IPS-18c (cell line): ENCODE data around the gene TBX15.
"Not testable (repeated sequence)": the region's sequence is repeated elsewhere in the genome, so short reads cannot be mapped to it uniquely, and the experiment has no call there.

ENCODE experiments used
- H3K4me3 ChIP-seq: 2 replicates; pipeline ENCODE4 v1.7.0; 2013; ENCODE audit warnings: low read depth, mild to moderate bottlenecking, low read length, moderate library complexity; ENCODE audit not compliant: insufficient read depth
- H3K9me3 ChIP-seq: one replicate; pipeline ENCODE4 v1.6.1; 2013; ENCODE audit warnings: mild to moderate bottlenecking, low read length, moderate library complexity; ENCODE audit not compliant: control insufficient read depth, insufficient read depth

The TBX15 gene

DNA sequence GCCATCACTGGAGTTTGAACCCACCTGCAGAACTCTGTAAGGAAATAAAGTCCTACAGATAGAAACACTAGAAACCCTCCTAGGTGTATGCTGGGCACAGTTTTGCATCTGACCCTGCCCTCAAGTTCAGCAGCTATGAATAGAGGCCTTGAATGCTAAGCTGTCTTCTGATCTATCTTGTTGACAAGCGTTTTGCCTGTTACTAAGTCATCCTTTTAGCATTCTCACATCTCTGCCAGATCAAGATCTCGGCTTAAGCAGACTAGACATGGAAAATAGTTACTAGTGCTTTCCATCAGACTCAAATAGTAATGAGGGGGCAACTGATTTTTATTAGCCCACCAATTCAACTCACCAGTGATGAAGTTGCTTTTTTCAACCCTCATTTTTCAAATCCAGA lies 10.5 kb downstream of the TBX15 start:
- Histone ChIP-seq H3K9me3 (no peaks in the 10 kb centered on the region), H3K4me3 (no peak overlapping the region)

DNA sequence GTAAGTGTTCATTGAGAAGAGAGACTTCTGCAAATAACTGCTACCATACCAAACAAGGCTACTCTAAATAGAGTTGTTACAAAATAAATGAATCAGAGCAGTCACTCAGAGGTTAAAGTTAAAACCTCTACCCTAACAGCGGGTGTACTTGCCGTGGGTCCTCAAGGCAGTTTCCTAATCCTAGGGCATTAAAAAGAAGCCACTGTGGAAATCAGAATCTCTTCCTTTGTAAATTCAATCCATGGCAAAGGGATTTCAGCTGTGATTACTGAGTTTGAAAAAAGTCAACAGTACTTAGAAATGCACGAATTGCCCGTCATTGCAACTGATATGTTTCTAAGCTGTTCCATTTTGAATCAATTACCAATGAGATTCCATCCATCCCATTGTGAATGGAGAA lies 13.5 kb downstream of the TBX15 start:
- H3K4me3 ChIP-seq, result no peak overlapping the region
- no peaks in the 10 kb centered on the region for H3K9me3 ChIP-seq

DNA sequence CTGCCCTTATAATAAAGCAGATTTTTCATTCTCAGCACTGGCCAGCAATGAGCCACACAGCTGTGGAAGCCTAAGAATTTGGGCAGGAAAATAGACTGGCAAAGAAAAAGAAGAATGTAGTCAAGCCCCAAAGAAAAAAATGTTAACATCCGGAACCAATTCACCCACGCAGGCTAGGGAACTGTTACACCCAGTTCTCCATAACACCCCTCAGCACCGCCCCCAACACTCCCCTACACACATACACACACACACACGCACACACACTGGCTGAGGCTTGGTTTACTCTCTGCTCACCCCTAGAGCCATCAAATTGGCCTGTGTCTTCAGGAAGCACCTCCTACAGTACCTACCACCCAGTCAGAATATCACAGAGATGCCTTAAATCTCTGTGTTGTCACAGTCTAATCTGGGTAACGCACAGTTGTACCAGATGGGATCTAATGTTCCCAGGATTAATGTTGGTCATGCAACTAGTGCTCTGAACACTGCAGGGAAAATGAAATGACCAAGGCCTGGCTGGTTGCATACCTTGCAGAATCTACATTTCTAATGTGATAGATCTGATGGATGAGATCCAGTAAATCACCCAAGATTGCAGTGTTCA lies 14.5 kb downstream of the TBX15 start:
- Histone ChIP-seq H3K4me3 (no peak overlapping the region), H3K9me3 (no peaks in the 10 kb centered on the region)

DNA sequence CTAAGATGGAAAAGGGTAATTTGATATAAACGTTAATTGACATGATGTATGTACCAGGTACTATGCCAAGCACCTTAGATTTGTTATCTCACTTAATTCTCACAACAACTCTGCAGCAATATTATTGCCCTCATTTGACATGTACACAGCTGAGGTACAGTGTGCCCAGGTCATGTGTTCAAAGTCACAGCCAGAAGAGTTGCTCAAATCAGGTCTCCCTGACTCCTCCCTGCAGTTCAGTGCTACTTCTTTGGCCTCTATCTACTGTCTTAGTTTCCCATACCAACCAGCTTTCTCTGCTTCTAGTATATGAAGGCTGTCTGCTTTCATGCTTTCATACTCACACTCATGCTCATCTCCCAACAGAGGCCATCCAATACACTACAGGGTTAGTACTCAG lies 15.1 kb downstream of the TBX15 start:
- no peaks in the 10 kb centered on the region for H3K9me3 ChIP-seq
- no peak overlapping the region for H3K4me3 ChIP-seq

DNA sequence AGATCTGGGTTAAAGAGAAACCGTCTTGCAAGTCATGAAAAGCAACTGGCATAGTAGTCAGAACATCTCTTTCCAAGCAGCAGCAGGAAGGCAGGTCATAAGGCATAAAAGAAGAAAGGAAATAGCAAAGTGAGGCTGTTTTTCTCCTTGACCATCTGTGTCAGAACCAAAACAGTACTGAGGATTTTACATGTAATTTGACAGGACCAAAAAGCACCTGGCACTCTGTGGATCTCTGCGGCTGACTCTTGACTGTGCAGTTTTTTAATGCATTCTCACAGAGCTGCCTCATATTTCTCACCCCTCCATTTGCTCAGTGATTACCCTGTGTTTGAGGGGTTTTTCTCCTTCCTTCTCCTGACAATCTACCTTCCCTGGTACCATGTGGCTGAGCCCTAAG lies 17.7 kb downstream of the TBX15 start:
- H3K4me3 ChIP-seq, result no peak overlapping the region
- H3K9me3 ChIP-seq, result no peaks in the 10 kb centered on the region

DNA sequence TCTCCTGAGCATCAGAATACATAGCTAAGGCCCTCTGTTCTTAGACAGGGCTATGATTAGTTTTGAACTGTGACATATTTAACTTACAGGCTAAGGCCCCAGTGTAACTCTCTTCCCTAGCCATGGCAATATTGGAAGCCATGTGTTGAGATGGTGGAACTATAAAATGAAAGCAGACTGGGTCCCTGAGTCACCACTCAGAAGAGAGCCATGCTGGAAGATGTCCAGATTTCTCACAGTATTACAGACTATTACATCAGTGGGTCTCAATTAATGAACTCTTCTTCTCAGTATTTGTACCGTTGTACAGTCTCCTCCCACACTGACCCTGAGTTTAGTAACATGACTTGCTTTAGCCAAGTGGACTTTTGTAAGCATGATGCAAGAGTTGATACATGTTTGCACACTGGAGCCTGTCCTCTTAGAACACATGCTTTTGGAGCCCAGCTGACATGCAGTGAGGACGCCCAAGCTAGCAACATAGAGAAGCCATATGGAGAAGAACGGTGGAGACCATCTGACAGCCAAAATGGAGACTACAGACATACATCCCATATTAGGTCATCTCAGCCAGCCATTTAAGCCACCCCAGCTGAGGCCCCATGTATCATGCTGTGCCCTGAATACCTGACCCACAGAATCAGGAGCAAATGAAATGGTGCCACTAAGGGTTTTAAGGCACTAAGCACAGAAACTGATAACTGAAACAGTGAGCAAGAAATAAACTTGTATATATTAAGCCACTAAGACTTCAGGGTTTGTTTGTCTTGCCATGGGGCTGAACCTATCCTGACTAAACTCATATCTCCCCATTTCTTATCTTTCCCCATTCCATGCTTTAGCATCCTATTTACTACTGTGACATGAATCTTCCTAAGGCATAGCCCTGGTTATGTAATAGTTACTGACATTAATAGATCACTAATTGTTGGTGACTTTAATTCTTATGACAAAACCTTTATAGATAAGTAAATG lies 24.4 kb downstream of the TBX15 start:
- Histone ChIP-seq H3K4me3 (no peak overlapping the region), H3K9me3 (no peaks in the 10 kb centered on the region)

DNA sequence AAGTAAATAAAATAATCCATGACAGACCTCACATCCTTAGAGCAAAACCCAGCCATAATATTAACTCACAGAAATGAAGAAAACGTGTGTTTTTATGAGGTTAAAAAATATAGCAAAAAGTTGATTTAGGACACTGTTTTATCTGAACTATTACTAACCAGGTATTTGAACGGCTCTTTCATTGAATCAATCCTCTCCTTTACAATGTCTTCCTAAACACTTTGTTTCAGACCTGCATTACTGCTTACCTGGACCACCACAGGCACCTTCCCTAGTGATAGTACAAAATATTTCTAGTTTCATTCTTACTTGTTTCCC lies 25.0 kb downstream of the TBX15 start:
- no peak overlapping the region for H3K4me3 ChIP-seq
- no peaks in the 10 kb centered on the region for H3K9me3 ChIP-seq

DNA sequence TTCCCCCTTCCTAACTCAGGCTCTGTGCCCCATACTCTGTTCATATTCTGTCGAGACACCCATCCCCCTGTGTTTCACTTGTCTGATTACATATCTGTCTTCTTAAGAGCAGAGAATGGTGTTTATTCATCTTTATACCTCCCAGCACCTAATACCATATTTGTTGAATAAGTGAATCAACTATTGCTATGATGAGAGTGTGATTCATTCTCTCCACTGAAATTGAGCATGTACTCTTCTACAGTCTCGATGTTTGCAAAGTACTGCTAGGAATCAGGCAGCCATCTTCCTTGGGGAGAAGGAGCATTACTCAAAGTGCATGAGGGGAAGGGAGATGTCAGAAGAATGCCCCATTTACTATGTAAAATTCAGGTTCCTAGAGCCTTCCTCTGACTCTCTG lies 27.0 kb downstream of the TBX15 start:
- H3K4me3 ChIP-seq, result no peak overlapping the region
- H3K9me3 ChIP-seq, result no peaks in the 10 kb centered on the region

DNA sequence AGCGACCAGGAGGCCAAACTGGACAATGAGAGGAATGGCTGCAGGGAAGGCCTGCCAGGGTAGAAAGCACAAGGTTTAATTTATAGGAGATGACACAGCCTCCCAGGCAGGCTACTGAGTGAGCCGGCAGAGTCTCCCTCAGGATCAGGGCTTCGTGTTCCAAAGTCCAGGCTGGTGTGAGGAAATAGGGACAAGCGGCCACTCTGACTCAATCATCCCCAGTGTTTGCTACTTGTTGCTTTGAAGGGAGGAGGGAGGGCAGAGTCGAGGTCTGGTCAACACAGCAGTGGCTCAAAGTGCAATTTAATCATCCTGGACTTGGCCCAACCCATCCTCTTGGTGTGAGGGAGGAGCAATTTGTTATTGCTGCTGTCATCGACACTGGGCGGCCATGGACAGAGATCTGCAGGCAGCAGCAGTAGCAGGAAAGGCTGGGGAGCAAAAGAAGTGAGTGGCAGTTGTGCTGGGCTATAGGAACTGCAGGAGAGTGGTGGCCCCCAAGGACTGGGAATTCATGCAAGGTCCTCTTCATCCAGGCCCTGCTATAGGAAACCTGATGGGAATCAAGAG lies 27.5 kb downstream of the TBX15 start:
- Histone ChIP-seq H3K4me3 (no peak overlapping the region), H3K9me3 (no peaks in the 10 kb centered on the region)

DNA sequence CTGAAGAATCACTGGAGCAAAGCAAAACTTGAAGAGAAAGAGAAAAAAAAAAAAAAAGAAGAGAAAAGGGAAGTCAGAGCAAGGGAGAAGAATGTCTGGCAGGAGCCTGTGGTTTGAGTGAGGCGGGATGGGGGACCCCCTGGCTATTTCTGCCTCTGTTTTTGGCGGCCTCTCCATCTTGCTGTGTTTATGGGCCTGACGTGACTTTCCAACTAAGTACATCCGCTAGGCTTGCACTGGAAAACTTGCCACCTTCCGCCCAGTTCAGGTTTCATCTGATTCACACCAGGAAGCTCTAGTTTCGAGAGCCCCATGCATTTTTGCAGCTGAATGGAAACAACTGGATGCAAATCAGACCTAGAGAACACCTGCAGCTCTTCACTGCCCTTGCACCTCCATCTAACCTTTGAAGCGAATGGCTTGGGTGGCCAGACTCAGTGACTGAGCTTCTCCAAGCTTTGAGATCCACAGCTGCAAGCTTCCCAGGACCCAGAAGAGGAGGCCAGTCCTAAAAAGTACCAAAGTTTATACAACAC lies 28.0 kb downstream of the TBX15 start:
- no peaks in the 10 kb centered on the region for H3K9me3 ChIP-seq
- no peak overlapping the region for H3K4me3 ChIP-seq

DNA sequence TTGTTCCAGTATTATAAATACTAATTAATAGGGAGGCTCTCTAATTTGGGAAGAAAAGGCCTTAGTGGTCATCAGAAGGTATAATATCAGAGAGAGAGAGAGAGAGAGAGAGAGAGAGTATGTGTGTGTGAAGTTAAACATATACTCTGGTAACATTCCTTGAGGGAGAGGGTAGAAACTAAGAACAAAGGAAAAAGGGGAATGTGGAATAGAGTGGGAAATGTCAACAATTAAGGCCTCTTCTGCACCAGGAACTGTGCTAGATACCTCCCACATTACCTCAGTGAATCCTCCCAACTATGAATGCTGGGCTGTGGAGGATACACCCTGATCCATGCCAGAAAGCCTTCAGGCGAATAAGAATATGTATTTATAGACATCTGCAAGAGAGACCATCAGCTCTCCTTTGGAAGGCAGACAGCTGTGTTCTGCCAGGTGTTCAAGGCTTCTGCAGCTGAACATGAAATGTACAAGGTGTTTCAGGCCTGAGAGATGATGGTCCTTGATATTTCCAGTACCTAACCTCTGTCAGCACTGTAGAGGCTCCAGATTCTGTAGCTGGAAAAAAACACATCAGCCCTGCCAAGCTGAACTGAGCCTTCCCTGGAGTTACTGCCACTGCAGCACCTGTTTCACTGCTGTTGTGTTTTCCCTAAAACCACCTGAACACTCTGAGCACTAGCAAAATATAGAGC lies 29.1 kb downstream of the TBX15 start:
- Histone ChIP-seq H3K4me3 (no peak overlapping the region), H3K9me3 (no peaks in the 10 kb centered on the region)

DNA sequence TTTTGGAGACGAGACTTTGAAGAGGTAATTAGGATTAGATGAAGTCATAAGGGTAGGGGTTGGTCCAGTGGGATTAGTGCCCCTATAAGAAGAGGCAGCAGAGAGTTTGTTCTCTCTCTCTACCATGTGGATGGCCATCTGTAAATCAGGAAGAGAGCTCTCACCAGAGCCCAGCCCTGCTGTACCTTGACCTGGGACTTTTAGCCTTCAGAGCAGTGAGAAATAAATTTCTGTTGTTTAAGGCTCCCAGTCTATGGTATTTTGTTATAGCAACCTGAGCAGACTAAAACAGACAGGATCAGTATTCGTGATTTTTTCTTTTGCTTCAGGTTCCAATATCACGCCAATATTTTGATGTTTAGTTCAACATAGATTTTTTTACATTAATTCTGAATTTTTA lies 30.0 kb downstream of the TBX15 start:
- Histone ChIP-seq H3K9me3 (no peaks in the 10 kb centered on the region), H3K4me3 (no peak overlapping the region)

DNA sequence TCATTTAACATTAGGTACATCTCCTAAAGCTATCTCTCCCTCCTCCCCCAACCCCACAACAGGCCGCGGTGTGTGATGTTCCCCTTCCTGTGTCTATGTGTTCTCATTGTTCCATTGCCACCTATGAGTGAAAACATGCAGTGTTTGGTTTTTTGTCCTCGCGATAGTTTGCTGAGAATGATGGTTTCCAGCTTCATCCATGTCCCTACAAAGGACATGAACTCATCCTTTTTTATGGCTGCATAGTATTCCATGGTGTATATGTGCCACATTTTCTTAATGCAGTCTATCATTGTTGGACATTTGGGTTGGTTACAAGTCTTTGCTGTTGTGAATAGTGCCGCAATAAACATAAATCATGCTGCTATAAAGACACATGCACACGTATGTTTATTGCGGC lies 30.6 kb downstream of the TBX15 start:
- H3K4me3 ChIP-seq, H3K9me3 ChIP-seq: not testable (repeated sequence)

DNA sequence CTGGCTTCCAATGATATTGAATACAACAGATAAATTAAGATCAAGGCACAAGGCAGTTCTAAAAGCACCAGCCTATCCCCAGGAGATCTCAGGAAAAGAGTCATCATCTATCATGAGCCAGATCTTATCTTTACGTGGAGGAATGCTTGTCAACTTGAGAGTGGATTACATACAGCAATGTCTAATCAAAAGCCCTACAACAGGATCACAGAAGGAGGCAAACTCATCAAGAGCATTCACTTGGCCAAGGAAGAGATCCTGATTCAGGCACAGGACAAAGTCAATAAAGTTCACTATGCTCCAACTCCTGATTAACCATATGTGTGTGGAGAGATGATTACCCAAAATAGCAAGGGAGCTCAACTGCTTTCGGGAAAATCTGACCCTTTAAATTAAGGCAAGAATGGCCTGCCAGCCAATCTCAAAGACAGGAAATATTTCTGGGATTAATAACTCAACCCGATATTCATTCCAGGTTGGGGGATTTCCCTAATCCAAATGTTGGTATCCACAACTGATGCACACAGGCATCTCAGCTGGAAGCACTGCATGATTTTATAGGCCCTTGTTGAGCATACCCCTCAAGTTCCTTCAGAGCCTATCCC lies 33.7 kb downstream of the TBX15 start:
- no peaks in the 10 kb centered on the region for H3K9me3 ChIP-seq
- H3K4me3 ChIP-seq, result no peak overlapping the region

DNA sequence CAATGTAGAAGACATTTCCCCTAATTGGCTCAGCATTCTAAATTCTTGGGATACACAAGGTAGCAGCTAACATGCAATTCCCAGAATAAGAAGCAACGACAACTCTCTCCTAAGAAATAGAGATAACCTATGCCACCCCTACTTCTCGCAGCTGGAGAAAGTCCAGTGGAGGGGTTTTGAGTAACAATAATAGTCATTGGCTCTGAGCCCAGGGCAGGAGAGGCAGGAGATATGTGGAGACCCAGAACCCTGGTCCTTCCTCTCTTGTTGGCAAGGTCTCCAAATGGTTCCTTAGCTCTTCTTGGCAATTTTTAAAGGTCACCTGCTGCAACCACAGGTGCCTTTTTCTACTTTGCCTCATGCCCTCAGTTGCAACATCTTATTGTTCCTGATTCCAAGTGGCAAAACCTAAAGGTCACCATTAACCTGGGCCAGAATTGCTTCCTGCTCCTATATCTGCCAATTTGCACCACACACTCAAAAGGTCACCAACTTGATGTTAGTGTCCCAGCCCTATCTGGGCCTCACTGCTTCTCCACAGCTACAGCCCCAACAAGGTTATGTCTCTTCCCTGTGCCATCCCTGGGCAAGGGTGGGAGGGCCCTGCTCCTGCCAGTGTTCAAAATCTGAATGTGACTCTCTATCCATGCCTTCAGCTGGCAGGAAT lies 36.7 kb downstream of the TBX15 start:
- no peaks in the 10 kb centered on the region for H3K9me3 ChIP-seq
- H3K4me3 ChIP-seq, result no peak overlapping the region

DNA sequence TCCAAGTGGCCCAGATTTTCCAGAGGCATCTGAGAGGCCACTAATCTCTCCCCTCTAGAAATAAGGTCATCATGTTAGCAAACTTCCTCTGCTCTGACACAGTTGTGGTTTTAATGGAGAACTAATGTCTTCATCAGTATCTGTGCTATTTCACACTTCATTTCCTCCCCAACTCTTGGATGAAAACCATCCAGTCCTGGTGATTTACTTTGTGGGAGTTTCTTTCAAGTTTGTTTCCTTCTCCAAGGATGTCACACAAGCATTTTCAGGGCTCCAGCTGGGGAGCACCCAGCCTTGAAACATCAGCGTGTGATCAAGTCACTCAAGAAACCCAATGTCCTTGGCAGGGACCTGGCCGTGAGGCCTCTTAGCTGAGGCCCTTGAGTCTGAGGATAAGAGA lies 38.8 kb downstream of the TBX15 start:
- Histone ChIP-seq H3K9me3 (no peaks in the 10 kb centered on the region), H3K4me3 (no peak overlapping the region)

DNA sequence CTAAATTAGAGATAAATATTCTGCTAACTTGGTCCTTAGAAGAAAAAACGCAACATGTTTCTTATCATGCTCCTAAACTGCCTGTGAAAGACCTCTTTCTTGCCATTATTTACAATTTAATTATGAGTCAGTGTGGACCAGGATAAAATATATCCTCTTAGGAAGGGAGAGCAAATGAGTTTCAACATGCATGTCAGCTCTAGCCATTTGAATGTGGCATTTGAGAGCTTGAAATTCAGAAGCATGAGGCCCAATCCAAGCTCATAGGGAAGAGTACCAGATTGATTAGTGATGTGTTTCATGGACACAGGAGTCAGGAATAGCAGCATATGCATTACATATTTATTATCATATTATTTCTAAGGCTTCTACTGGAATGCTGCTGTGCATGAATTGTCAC lies 39.3 kb downstream of the TBX15 start:
- Histone ChIP-seq H3K4me3 (no peak overlapping the region), H3K9me3 (no peaks in the 10 kb centered on the region)
